OCI-LY1 (cell line): ENCODE results near the gene POU5F2.

Experiments used
- H2AFZ ChIP-seq: fragments of 200-600 bp; sonication (generic), shearing (Covaris generic); 2 replicates; pipeline ENCODE4 v1.6.0; 2014; ENCODE audit warnings: antibody characterized with exemption, mild to moderate bottlenecking, low read length
- H3F3A ChIP-seq: fragments of 200-600 bp; sonication (generic), shearing (Covaris generic); 2 replicates; pipeline ENCODE4 v1.6.0; 2014; ENCODE audit warnings: mild to moderate bottlenecking, antibody characterized with exemption, low read length, moderate library complexity; ENCODE audit not compliant: insufficient read depth
- H3K27ac ChIP-seq: fragments of 200-600 bp; sonication (generic); 2 replicates; pipeline ENCODE4 v1.5.1; 2014; ENCODE audit warnings: low read length, mixed run types, mild to moderate bottlenecking, low read depth; ENCODE audit not compliant: poor library complexity, severe bottlenecking
- H3K27me3 ChIP-seq: fragments of 200-600 bp; sonication (generic); 2 replicates; pipeline ENCODE4 v1.6.0; 2014; ENCODE audit warnings: antibody characterized with exemption, mild to moderate bottlenecking, low read length, moderate library complexity; ENCODE audit not compliant: insufficient read depth
- H3K36me3 ChIP-seq: fragments of 200-600 bp; sonication (generic); 2 replicates; pipeline ENCODE4 v1.6.1; 2014; ENCODE audit warnings: mild to moderate bottlenecking, antibody characterized with exemption, low read length, moderate library complexity, mixed read lengths; ENCODE audit not compliant: insufficient read depth
- H3K4me1 ChIP-seq: fragments of 200-600 bp; sonication (generic); 2 replicates; pipeline ENCODE4 v1.5.1; 2014; ENCODE audit warnings: mild to moderate bottlenecking, low read length, moderate library complexity; ENCODE audit not compliant: insufficient read depth, severe bottlenecking
- H3K4me2 ChIP-seq: fragments of 200-600 bp; sonication (generic), shearing (Covaris generic); 2 replicates; pipeline ENCODE4 v1.6.1; 2014; ENCODE audit warnings: low read length
- H3K4me3 ChIP-seq: fragments of 200-600 bp; sonication (generic); 2 replicates; pipeline ENCODE4 v1.5.1; 2014; ENCODE audit warnings: low read length, low read depth, mild to moderate bottlenecking, mixed read lengths; ENCODE audit not compliant: poor library complexity, severe bottlenecking
- H3K79me2 ChIP-seq: fragments of 200-600 bp; shearing (Covaris generic); 2 replicates; pipeline ENCODE4 v1.6.1; 2016; ENCODE audit warnings: mixed run types, low read length, mixed read lengths; ENCODE audit not compliant: insufficient read depth
- H3K9ac ChIP-seq: fragments of 200-600 bp; sonication (generic), shearing (Covaris generic); 2 replicates; pipeline ENCODE4 v1.6.1; 2014; ENCODE audit warnings: mild to moderate bottlenecking, low read length, mixed read lengths
- H3K9me2 ChIP-seq: fragments of 200-600 bp; sonication (generic), shearing (Covaris generic); 2 replicates; pipeline ENCODE4 v1.6.1; 2014; ENCODE audit warnings: low read depth, mild to moderate bottlenecking, low read length, mixed read lengths
- H3K9me3 ChIP-seq: fragments of 200-600 bp; shearing (Covaris generic); 2 replicates; pipeline ENCODE4 v1.6.1; 2014; ENCODE audit warnings: low read length, mixed read lengths
- H4K20me1 ChIP-seq: fragments of 200-600 bp; sonication (generic), shearing (Covaris generic); 2 replicates; pipeline ENCODE4 v1.6.0; 2016; ENCODE audit warnings: mild to moderate bottlenecking, low read length; ENCODE audit not compliant: insufficient read depth
- CTCF ChIP-seq: fragments of 200-600 bp; sonication (generic), shearing (Covaris generic); IDR thresholded peaks from 2 replicates; pipeline ENCODE4 v1.5.1; 2017; ENCODE audit warnings: mild to moderate bottlenecking, antibody characterized with exemption, low read length, moderate library complexity, mixed read lengths
- EZH2 ChIP-seq: fragments of 200-600 bp; sonication (generic), shearing (Covaris generic); IDR thresholded peaks from 2 replicates; pipeline ENCODE4 v1.8.0; 2017; ENCODE audit warnings: borderline replicate concordance, mixed run types, mild to moderate bottlenecking, antibody characterized with exemption, low read length, moderate library complexity, mixed read lengths

POU5F2 gene

DNA sequence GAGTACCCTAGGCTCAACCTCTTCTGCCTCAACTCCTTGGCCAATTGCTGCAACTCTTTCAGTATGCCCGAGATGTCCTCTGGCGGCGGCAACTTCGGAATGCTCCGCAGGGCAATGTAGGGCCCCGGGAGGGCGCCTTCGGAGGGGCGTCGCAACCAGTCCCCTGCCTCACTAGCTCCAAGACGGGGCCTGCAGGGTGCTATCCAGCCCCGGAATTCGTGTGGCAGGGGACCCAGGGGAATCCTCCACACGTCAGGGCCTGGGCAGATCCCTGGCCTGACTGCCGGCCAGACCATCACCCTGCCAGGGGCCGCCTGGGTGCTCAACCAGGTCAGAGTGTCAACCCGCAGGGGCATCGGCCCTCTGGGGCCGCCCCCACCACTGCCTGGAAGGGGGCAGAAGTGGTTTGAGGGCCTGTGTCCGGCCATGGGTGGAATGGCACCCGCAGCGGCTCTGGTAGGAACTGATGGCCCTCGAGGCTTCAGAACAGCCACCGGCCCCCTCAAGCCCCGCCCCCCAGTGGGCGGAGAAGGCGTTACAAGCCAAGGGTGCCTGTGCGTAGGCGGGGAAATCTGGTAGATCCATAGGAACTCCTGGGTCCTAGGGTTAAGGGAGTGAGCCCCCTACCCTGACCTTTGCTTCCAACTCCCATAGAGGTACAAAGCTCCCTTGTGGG lies at the start of gene POU5F2:
Gene POU5F2 (minus strand): TSS at position 465 of the 676 bp plus-strand sequence. CDS start 37 bp downstream, at position 428.
- H4K20me1 ChIP-seq: no peaks in the 10 kb centered on the region
- H3F3A ChIP-seq: no peaks in the 10 kb centered on the region
- H3K9me2 ChIP-seq: no peaks in the 10 kb centered on the region
- no peak within 1 kb of the TSS for H2AFZ ChIP-seq
- no peaks in the 10 kb centered on the region for H3K4me1 ChIP-seq
- H3K9me3 ChIP-seq: no peaks in the 10 kb centered on the region
- H3K79me2 ChIP-seq: no peaks in the 10 kb centered on the region
- 0 out of 2 replicates have a peak, but pooled peaks cover 3% of the 10 kb centered on the region for H3K36me3 ChIP-seq
- TF ChIP-seq EZH2 (no peak), CTCF (no peak; the same call in 1 of the 2 replicates)
- H3K4me2 ChIP-seq: no peak within 1 kb of the TSS
- no peak within 1 kb of the TSS for H3K9ac ChIP-seq
- no peak within 1 kb of the TSS for H3K4me3 ChIP-seq
- H3K27me3 ChIP-seq: no peaks in the 10 kb centered on the region
- no peak within 1 kb of the TSS for H3K27ac ChIP-seq

DNA sequence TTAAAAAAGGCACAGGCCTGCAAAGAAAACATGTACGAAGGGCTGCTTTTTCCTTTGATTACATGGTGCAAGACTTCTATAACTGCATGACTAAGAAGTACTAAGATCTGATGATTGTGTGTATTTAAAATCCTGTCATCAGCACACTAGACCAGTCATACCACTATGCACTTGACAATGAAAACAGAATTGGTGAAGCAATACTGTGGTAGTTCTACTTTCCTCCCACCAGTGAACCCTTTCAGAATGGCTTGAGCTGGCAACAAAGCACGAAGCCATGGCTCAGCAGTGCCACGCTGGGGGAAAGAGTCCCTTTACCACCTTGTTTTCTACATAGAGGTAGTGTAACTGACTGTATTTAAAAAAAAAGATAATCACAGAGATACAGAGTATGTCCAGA lies 49.0 kb upstream of the POU5F2 start:
- H3K27ac ChIP-seq: no peak overlapping the region
- TF ChIP-seq EZH2 (no peak), CTCF (no peak)
- no peak overlapping the region for H3K9ac ChIP-seq
- H3K4me1 ChIP-seq: peaks cover 18% of the 10 kb centered on the region
- no peaks in the 10 kb centered on the region for H3K79me2 ChIP-seq
- H3K4me3 ChIP-seq: no peak overlapping the region
- H3K9me2 ChIP-seq: no peaks in the 10 kb centered on the region
- no peaks in the 10 kb centered on the region for H3F3A ChIP-seq
- H2AFZ ChIP-seq: no peak overlapping the region
- H3K27me3 ChIP-seq: no peaks in the 10 kb centered on the region
- no peaks in the 10 kb centered on the region for H3K9me3 ChIP-seq
- no peaks in the 10 kb centered on the region for H4K20me1 ChIP-seq
- H3K4me2 ChIP-seq: no peak overlapping the region
- H3K36me3 ChIP-seq: no peaks in the 10 kb centered on the region

GRCh38 chr5:93789173-93790067 lies 48.0 kb upstream of the POU5F2 start:
- Histone ChIP-seq H4K20me1 (no peaks in the 10 kb centered on the region), H3K4me2 (no peak overlapping the region)

More at GRCh38 chr5:93789173-93790067, 48.0 kb upstream of the POU5F2 start:
- no peak overlapping the region for H3K4me3 ChIP-seq
- H2AFZ ChIP-seq: no peak overlapping the region
- H3K9ac ChIP-seq: no peak overlapping the region
- no peaks in the 10 kb centered on the region for H3K36me3 ChIP-seq
- no peaks in the 10 kb centered on the region for H3K27me3 ChIP-seq
- H3K9me3 ChIP-seq: no peaks in the 10 kb centered on the region
- no peak for TF ChIP-seq EZH2
- 0 out of 2 replicates have a peak, but pooled peaks have one; percentile 4 for TF ChIP-seq CTCF
- H3K4me1 ChIP-seq: peaks cover 9% of the 10 kb centered on the region
- H3K9me2 ChIP-seq: no peaks in the 10 kb centered on the region
- H3K79me2 ChIP-seq: no peaks in the 10 kb centered on the region
- no peak overlapping the region for H3K27ac ChIP-seq
- H3F3A ChIP-seq: no peaks in the 10 kb centered on the region
